DMS53 (cell line): ENCODE data around the gene PLA2G2F.
"Not testable (repeated sequence)": the region's sequence is repeated elsewhere in the genome, so short reads cannot be mapped to it uniquely, and the experiment has no call there.

Source experiments
- DNase-seq: peaks from one replicate; lab custom pipeline; 2025; lab: John Stamatoyannopoulos, UW

The PLA2G2F gene

GRCh38 chr1:20114021-20114648, 25.0 kb upstream of the PLA2G2F start:
- no peak for DNase-seq

DNA sequence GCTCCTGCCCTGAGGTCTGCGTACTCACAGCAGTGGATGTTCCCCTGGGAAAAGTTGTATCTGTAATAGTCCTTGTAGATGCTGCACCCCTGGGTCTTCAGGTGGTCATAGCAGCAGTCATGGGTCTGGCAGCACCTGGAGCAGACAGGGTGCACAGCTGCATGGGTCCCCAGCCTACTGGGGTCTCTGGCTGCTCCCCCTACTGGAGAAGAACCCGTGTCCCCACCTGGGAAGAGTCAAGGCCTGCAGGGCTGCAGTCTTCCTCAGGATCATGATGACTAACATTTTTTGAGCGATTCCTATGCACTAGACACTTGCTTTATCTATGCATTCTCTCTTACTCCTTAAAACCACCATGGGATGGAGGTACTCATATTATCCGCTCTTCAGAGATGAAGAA, 23.6 kb upstream of the PLA2G2F start:
- DNase-seq = no peak

GRCh38 chr1:20115916-20116315, 23.2 kb upstream of the PLA2G2F start:
- DNase-seq = no peak

GRCh38 chr1:20117236-20117635, 21.9 kb upstream of the PLA2G2F start:
- no peak for DNase-seq

GRCh38 chr1:20119347-20119746, 19.8 kb upstream of the PLA2G2F start, which contains the start of gene PLA2G2D:
TSS of gene PLA2G2D (minus strand) at chr1:20119536. CDS start at chr1:20119498, 38 bp downstream.
- no peak for DNase-seq

- DNase-seq = no peak
Measured at GRCh38 chr1:20120796-20121195, 18.3 kb upstream of the PLA2G2F start.

GRCh38 chr1:20123722-20124455, 15.2 kb upstream of the PLA2G2F start:
- DNase-seq = peak; percentile 49

- peak; percentile 65 for DNase-seq
Measured at GRCh38 chr1:20124456-20125057, 14.6 kb upstream of the PLA2G2F start.

DNA sequence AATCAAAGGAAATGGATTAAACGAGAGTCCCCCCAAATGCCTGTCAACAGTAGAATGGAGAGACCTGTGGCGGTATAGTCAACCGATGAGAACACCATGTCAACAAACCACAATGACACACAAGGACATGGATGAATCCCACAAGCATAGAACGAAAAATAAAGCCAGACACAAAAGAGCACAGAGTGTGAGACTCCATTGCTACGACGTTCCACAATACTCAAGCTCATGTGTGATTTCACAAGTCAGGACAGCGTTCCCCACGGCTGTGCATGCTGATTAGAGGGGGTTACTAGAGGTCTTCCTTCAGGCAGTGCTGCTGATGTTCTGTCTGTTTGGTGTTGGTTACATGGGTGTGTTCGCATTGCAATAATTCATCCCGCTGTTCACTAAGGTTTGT, 14.0 kb upstream of the PLA2G2F start:
- DNase-seq = no peak

DNA sequence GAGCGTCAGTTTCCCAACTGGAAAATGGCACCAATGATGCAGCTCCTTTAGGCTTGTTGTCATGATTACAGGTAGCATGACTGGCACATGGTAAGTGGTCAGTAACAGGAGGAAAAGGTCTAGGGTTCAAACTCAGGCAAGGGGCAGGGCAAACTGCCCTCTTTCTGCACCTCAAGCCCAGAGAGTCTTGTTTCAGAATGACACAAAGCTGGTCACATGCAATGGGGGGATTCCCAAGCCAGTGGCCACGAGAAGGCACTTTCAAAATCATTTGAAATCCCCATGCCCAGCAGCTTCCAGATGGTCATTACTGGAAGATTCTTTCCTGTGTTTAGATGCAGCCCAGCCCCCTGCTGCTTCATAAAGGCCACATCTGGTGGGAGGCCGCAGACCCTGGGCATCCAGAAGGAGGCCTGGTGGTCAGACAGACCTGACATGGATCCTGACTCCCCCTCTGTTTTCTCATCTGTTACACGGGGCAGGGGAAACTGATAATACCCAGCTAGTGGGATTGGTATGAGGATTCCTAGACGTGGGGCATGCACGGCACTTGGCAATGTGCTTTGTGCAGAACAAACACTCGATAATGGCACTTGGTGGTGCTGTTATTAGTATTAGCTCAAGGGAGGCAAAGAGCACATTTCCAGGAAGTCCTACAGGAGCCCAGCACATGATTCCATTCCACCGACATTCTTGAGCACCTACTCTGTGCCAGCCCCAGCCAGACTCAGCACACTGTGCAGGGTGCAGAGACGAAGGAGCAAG, 12.9 kb upstream of the PLA2G2F start:
- DNase-seq = peak; percentile 27

GRCh38 chr1:20126806-20127440, 12.2 kb upstream of the PLA2G2F start:
- DNase-seq = no peak

GRCh38 chr1:20130518-20130917, 8.6 kb upstream of the PLA2G2F start:
- not testable (repeated sequence) for DNase-seq

- DNase-seq = no peak
Measured at GRCh38 chr1:20134995-20135394, 4.1 kb upstream of the PLA2G2F start.

DNA sequence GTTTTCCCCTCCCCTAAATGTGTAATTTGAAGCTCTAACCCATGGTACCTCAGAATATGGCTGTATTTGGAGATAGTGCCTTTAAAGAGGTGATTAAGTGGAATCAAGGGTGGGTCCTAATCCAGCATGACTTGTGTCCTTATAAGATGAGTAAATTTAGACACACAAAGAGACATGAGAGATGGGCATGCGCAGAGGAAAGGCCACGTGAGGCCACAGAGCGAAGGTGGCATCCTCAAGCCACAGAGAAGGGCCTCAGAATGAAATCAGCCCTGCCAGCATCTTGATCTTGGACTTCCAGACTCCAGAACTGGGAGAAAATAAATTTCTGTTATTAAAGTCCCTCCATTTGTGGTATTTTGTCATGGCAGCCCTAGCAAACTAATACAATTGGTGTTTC, 2.9 kb upstream of the PLA2G2F start:
- no peak for DNase-seq

- DNase-seq = peak; percentile 80
Measured at GRCh38 chr1:20137055-20137454, 2.1 kb upstream of the PLA2G2F start.

GRCh38 chr1:20137604-20138003, 1.5 kb upstream of the PLA2G2F start:
- DNase-seq = peak; percentile 72

DNA sequence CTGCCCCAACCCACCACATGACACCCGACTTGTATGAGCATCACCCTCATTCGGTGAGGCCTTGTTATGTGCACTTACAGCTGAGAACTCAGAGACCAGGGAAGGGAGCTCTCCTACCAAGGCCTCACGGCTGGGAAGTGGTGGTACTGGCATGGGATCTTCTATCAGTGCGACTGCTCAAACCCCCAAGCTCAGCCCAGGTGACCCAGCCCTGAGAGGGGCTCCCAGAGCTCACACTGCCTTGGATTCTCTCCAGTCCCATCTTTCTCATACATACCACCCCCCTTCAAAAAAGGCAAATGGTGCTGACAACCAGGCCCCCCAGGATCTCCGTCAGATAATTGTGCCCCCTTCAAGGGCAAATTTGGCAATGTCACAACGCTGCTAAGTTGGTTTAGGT, 777 bp upstream of the PLA2G2F start:
- no peak for DNase-seq

GRCh38 chr1:20139776-20140612, 871 bp downstream of the PLA2G2F start:
- no peak for DNase-seq

GRCh38 chr1:20141001-20141400, 1.9 kb downstream of the PLA2G2F start:
- DNase-seq = no peak

- DNase-seq = no peak
Measured at GRCh38 chr1:20141466-20141865, 2.3 kb downstream of the PLA2G2F start.
